SKM-1 (cell line): ENCODE results near the gene WDPCP.
"Not testable (repeated sequence)": the region's sequence is repeated elsewhere in the genome, so short reads cannot be mapped to it uniquely, and the experiment has no call there.

Experiments
- DNase-seq: peaks from one replicate; lab custom pipeline; 2025; ENCODE audit not compliant: unreplicated experiment; lab: John Stamatoyannopoulos, UW

WDPCP gene

GRCh38 chr2:63124850-63125249 lies 463.4 kb downstream of the WDPCP start:
- no peak for DNase-seq

GRCh38 chr2:63124218-63124617 lies 464.1 kb downstream of the WDPCP start:
- DNase-seq, result no peak

- no peak for DNase-seq
Observed at GRCh38 chr2:63122921-63123320, 465.4 kb downstream of the WDPCP start.

DNA sequence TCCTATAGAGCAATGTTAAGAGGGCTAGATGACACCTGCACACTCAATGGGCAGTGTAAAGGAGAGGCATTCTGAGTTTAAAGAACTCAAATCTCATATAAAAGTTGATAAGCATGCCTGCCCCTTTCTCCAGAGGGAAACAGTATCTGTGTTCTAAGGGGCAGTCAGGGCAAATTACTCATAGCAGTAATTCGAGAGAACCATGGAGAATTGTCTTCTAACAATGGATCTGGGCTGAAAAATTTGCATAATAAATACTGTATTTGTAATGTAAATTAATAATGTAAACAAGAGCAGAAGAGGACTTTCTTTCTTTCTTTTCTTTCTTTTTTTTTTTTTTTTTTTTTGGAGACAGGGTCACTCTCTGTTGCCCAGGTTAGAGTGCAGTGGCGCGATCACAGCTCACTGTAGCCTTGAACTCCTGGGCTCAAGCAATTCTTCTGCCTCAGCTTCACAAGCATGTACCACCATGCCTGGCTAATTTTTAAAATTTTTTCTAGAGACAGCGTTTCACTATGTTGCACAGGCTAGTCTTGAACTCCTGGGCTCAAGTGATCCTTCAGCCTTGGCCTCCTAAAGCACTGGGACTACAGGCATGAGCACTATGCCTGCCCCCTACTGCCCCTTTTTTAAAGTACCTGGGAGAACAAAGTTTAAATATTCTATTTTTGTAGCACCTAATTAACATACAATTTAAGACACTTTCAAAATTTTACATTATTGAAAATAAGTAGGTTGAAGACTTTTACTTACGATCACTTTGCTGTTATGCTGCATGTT lies 467.0 kb downstream of the WDPCP start:
- DNase-seq, result no peak

- DNase-seq, result no peak
Observed at GRCh38 chr2:63118821-63119220, 469.5 kb downstream of the WDPCP start.

DNA sequence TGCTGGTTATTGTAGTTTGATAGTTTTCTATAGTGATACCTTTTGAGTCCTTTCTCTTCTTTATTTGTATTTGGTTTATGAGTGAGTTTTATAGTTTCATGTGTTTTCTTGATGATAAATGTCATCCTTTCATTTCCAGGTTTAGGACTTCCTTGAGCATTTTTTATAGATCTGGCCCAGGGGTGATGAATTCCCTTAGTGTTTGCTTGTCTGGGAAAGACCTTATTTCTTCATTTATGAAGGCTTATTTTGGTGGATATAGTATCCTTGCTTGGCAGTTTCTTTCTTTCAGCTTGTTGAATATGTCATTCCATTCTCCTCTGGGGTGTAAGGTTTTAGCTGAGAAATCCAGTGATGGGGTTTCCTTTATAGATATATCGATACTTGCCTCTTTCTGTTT lies 483.8 kb downstream of the WDPCP start:
- no peak for DNase-seq

- DNase-seq, result no peak
Observed at GRCh38 chr2:63101954-63102353, 486.3 kb downstream of the WDPCP start.

DNA sequence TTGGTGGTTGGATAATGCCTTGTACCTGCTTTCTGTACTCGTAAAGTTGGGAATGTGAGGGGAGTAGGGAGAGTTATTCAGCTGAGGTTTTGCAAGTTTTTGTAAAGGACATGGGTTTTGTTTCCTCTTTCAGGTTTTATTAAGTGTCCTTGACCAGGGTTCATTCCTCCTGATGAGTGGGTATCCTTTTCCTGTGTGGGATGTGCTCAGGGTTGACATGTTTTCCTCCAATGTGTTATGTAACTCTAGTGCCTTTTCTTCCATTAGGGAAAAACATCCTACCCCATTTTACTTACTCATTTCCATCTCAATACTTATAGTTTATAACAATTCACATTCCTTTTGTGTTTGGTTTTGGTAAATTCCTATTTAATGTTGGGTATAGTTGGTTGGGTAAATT lies 489.2 kb downstream of the WDPCP start:
- DNase-seq, result no peak

- DNase-seq, result no peak
Observed at GRCh38 chr2:63096491-63096890, 491.8 kb downstream of the WDPCP start.

GRCh38 chr2:63093502-63093901 lies 494.8 kb downstream of the WDPCP start:
- no peak for DNase-seq

GRCh38 chr2:63092857-63093256 lies 495.4 kb downstream of the WDPCP start:
- no peak for DNase-seq

DNA sequence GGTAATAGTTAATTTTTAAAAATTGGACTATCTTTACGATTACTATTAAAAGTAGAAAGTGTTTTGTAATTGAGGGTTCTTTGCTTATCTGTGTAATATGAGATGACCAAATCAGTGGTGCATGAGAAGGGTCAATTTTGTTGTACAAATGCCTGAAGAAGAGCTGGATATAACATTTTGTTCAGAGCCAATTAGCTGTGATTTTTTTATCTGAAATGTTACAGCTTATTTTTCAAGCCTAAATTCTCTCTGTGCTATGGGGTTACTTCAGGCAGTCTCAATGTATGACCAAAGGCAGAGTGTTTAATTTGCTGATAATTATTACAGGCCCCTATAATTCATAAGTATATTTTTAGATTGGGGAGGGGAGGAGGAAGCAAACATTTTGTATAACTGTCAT lies 495.9 kb downstream of the WDPCP start:
- DNase-seq, result no peak

GRCh38 chr2:63086687-63087086 lies 501.6 kb downstream of the WDPCP start:
- no peak for DNase-seq

DNA sequence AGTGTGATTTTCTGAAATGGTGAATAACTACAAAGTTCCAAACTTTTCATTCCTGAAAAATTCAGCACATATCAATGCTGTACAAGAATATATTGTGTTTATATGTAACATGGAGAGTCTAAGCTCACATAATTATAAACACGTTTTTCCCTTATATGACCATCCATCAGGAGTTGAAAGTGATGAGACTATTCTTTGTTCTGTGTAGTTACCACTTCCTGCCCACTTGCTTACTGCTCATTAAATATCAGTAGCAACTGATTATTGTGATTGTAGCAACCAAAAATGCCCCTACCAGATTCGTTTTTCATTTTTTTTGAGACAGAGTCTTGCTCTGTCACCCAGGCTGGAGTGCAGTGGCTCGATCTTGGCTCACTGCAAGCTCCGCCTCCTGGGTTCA lies 506.9 kb downstream of the WDPCP start:
- no peak for DNase-seq

DNA sequence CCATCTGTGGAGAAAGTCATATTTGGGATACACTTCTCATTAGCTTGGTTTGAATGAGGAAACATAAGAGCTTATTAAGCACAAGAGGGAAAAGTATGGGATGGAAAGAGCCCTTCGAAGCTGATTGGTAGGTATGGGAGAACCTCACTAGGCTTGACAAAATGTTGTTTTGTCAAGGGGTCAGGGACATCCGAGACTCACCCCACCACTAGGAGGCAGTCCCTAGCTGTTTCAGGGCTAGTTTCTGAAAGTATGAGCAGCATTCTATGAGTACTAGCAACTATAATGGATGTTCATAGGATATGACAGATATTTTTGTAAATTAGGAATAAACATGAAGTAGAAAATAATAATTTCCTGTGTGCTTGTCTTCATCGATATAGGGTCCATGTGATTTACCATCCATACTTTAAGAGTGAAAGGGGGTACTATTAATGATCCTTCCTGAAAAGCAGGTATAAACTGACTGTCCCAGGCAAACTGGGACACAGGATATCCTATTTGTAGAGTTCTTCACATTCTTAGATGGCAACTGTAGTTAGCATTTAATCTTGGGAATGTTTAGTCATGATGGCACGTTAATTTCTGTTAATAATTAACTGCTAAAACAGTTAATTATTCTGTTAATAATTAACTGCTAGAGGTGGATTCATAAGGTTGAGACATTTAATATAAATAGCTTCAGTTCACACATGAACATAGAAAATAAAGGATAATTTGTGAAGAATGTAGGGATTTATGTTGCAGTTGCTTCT lies 509.2 kb downstream of the WDPCP start:
- no peak for DNase-seq

DNA sequence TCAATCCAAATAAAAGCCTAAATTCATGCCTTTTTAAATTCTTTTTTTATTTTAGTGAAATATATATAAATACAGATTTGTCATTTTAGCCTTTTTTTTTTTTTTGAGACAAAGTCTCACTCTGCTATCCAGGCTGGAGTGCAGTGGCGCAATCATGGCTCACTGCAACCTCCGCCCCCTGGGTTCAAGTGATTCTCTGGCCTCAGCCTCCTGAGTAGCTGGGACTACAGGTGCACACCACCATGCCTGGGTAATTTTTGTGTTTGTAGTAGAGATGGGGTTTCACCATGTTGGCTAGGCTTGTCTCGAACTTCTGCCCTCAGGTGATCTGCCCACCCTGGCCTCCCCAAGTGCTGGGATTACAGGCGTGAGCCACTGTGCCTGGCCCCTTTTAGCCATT lies 513.9 kb downstream of the WDPCP start:
- DNase-seq, result not testable (repeated sequence)

DNA sequence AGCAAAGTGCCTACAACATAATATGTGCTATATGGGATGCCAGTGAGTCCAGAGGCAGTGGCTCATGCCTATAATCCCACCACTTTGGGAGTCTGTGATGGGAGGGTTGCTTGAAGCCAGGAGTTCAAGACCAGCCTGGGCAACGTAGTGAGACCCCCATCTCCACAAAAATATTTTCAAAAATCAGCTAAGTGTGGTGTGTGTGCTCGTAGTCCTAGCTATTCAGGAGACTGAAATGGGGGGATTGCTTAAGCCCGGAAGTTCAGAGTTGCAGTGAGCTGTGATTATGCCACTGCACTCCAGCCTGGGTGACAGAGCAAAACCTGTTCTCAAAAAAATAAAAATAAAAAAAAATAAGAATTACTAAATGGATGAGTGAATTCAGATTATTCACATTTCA lies 514.3 kb downstream of the WDPCP start:
- no peak for DNase-seq

GRCh38 chr2:63071664-63072063 lies 516.6 kb downstream of the WDPCP start:
- DNase-seq, result no peak
